ENCODE measurements around the gene DCAF12.
A peak's percentile ranks its signal among the peaks of the same experiment; 100 is the strongest.

Gene DCAF12

DNA sequence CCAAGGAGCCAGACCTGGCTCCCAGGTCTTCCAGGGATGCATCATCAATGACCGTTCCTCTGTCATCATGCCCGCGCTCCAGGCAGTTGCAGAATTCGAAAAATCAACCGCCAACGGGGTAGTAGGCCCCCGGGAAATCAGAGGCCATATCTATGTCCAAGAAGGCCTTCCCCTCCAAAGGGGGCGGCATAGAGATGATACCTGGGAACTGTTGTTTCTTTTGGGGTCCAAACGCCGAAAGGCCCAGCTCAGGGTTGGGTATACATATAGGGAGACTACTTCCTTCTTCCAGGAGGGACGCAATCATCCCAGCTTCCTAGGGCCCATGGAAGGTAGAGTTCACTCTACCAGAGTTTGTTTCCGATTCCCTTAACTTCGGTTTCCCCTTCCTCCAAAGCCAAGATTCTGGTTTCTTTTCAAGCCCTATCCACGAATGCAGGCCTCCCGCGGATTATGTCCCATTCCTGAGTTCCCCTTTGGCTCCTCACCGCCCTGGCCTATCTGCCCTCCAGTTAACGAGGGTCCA lies 754 bp downstream of the DCAF12 start:
- TF ChIP-seq, protein P1, sequence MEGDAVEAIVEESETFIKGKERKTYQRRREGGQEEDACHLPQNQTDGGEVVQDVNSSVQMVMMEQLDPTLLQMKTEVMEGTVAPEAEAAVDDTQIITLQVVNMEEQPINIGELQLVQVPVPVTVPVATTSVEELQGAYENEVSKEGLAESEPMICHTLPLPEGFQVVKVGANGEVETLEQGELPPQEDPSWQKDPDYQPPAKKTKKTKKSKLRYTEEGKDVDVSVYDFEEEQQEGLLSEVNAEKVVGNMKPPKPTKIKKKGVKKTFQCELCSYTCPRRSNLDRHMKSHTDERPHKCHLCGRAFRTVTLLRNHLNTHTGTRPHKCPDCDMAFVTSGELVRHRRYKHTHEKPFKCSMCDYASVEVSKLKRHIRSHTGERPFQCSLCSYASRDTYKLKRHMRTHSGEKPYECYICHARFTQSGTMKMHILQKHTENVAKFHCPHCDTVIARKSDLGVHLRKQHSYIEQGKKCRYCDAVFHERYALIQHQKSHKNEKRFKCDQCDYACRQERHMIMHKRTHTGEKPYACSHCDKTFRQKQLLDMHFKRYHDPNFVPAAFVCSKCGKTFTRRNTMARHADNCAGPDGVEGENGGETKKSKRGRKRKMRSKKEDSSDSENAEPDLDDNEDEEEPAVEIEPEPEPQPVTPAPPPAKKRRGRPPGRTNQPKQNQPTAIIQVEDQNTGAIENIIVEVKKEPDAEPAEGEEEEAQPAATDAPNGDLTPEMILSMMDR (conservative IDR thresholded peaks at IDR 0.05; ENCODE audit: low read depth, low read length), result peak; percentile 40
- peak overlapping the region; percentile 90 for H3K4me3 ChIP-seq (ENCODE audit: low read depth, low read length)
- peak; percentile 16 for DNase-seq (ENCODE audit: low read depth)

DNA sequence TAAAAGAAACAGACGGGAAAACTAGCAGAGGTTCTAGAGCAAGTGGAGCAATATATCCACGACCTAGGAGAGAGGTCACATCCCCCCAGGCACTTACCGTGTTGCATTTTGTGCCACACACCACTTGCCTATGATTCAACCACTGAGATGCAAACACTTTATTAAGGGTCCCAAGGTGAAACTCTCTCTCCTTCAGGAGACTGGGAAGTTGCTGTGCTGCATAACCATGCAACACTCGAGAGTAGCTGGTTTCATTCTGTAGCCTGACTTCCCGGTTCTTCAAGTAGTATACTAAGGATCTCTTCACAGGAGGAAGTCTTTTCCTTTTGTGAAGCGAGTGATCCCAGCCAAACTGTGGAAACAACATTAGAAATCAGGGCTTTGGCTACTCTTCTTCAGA lies 1.6 kb downstream of the DCAF12 start:
- DNase-seq (ENCODE audit: low read depth), result peak; percentile 19
- H3K4me3 ChIP-seq (ENCODE audit: low read depth, low read length), result peak overlapping the region; percentile 90
- TF ChIP-seq, protein P1 (conservative IDR thresholded peaks at IDR 0.05; ENCODE audit: low read depth, low read length), result no peak

DNA sequence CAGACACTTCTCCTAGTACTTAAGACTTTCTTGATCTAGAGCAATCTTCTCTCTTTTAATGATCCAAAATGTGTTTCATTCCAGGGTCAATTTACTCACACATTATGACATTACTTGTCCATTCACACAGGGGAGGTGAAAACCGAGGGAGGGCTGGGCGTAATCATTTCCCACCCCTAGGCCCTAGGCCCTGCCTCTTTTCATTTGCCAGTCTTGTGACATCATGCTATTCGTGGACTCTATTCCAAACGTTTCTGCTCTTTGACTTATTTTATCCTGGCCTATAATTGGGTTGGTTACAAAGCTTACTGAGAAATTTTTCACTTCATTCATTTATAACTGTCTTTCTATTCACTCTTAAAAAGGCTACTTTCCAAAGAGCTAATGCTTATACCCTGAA lies 2.4 kb downstream of the DCAF12 start:
- H3K4me3 ChIP-seq (ENCODE audit: low read depth, low read length), result no peak overlapping the region
- no peak for DNase-seq (ENCODE audit: low read depth)
- TF ChIP-seq, protein P1 (conservative IDR thresholded peaks at IDR 0.05; ENCODE audit: low read depth, low read length), result no peak

DNA sequence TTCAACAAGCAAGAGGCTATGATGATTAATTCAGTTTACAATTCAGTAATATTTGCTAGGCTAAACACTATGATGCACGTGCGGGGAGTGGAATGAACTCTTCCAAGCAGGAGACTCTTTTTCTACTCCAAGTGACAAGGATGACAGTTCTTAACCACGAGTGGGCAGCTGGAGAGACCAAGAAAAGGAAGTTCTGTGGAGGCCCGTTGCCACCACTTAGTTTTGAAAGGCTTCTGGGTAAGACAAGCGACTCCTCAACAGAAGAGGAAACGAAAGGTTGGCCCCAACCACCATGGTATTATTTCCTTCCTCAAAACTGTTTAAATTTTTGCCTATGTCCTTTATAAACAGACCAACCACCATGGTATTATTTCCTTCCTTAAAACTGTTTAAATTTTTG lies 2.8 kb downstream of the DCAF12 start:
- no peak overlapping the region for H3K4me3 ChIP-seq (ENCODE audit: low read depth, low read length)
- TF ChIP-seq, protein P1 (conservative IDR thresholded peaks at IDR 0.05; ENCODE audit: low read depth, low read length), result no peak
- DNase-seq (ENCODE audit: low read depth), result no peak

DNA sequence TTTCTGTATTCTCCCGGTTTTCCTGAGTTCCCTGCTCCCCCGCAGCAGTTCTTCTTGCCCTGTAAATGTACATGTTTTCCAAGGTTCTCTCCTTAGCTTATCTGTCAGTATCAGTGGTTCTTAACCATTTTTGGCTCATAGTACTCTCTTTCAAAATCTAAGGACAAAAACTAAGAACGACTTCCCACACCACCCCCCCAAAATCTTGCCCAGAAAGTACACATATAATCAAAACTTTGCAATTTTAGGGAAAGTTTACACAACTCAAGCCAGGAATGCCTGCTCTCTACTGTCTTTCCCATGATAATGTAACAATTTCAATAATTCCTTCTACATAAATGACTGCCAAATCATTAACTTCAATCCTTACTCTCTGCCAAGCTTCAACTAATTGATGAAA lies 4.5 kb downstream of the DCAF12 start:
- no peak overlapping the region for H3K4me3 ChIP-seq (ENCODE audit: low read depth, low read length)
- TF ChIP-seq, protein P1 (conservative IDR thresholded peaks at IDR 0.05; ENCODE audit: low read depth, low read length), result no peak
- DNase-seq (ENCODE audit: low read depth), result no peak

DNA sequence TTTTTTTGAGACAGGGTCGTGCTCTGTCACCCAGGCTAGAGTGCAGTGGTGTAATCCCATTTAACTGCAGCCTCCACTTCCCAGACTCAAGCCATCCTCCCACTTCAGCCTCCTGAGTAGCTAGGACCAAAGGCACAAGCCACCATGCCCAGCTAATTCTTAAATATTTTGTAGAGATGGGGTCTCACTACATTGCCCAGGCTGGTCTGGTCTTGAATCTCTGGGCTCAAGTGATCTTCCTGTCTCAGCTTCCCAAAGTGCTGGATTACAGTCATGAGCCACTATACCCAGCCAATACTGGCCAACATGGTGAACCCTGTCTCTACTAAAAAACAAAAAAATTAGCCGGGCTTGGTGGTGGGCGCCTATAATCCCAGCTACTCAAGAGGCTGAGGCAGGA lies 6.8 kb downstream of the DCAF12 start:
- H3K4me3 ChIP-seq (ENCODE audit: low read depth, low read length), result no peak overlapping the region
- TF ChIP-seq, protein P1 (conservative IDR thresholded peaks at IDR 0.05; ENCODE audit: low read depth, low read length), result no peak
- no peak for DNase-seq (ENCODE audit: low read depth)

DNA sequence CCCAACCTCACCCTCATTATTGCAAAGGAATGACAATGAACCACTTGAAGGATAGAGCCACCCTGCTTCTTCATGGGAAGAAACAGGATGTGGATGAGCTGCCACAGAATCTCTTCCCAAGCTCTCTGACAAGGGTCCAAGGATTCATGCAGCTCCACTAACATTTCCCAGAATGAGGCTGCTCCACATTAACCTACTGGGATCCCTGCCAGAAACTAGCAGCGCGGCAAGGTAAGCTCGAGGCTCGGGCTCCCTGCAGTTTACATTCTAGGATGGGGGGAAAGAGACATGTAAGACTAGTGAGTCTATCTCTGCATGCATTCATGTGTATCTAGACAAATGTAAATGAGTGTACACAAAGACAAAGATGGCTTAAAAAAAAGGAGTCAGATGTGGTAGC lies 12.1 kb downstream of the DCAF12 start:
- H3K4me3 ChIP-seq (ENCODE audit: low read depth, low read length), result no peak overlapping the region
- TF ChIP-seq, protein P1 (conservative IDR thresholded peaks at IDR 0.05; ENCODE audit: low read depth, low read length), result no peak
- DNase-seq (ENCODE audit: low read depth), result peak; percentile 23
